OCI-LY3 (cell line): ENCODE data around the gene CABP5.

ENCODE experiments used
- H2AFZ ChIP-seq: fragments of 200-600, 300-600 bp; shearing (Covaris generic); 2 replicates; pipeline ENCODE4 v1.6.0; 2014; ENCODE audit warnings: antibody characterized with exemption, low read depth, low read length
- H3K27ac ChIP-seq: fragments of 200-600, 300-600 bp; sonication (generic); 2 replicates; pipeline ENCODE4 v1.5.1; 2014; ENCODE audit warnings: mild to moderate bottlenecking, low read length, moderate library complexity, mixed read lengths
- H3K27me3 ChIP-seq: fragments of 200-600, 300-600 bp; sonication (generic); 2 replicates; pipeline ENCODE4 v1.6.1; 2014; ENCODE audit warnings: low read depth, low read length, mixed read lengths
- H3K36me3 ChIP-seq: fragments of 200-600, 300-600 bp; sonication (generic); replicated peaks from 2 replicates; pipeline ENCODE3; 2014; ENCODE audit warnings: low read depth, low read length, mixed read lengths
- H3K4me1 ChIP-seq: fragments of 300-600, 200-600 bp; sonication (generic); 2 replicates; pipeline ENCODE4 v1.6.1; 2014; ENCODE audit warnings: low read length, mixed read lengths
- H3K4me2 ChIP-seq: fragments of 200-600, 300-600 bp; sonication (generic); 2 replicates; pipeline ENCODE4 v1.6.1; 2014; ENCODE audit warnings: low read length, mixed read lengths
- H3K4me3 ChIP-seq: fragments of 300-600, 200-600 bp; sonication (generic); 2 replicates; pipeline ENCODE4 v1.5.1; 2014; ENCODE audit warnings: antibody characterized with exemption, mild to moderate bottlenecking, low read length, moderate library complexity
- H3K79me2 ChIP-seq: fragments of 300-600, 200-600 bp; shearing (Covaris generic); 2 replicates; pipeline ENCODE4 v1.6.1; 2014; ENCODE audit warnings: mild to moderate bottlenecking, low read length, mixed read lengths
- H3K9ac ChIP-seq: fragments of 300-600, 200-600 bp; shearing (Covaris generic); 2 replicates; pipeline ENCODE4 v1.6.0; 2014; ENCODE audit warnings: mild to moderate bottlenecking, low read length, moderate library complexity
- H3K9me3 ChIP-seq: fragments of 200-600, 300-600 bp; shearing (Covaris generic); 2 replicates; pipeline ENCODE4 v1.6.1; 2014; ENCODE audit warnings: low read length, mixed read lengths; ENCODE audit not compliant: insufficient read depth
- H4K20me1 ChIP-seq: fragments of 200-600, 300-600 bp; sonication (generic); 2 replicates; pipeline ENCODE4 v1.6.1; 2016; ENCODE audit warnings: low read length, mixed read lengths; ENCODE audit not compliant: insufficient read depth
- EZH2phosphoT487 ChIP-seq: fragments of 200-600 bp; shearing (Covaris generic); IDR thresholded peaks from 2 replicates; pipeline ENCODE4 v1.6.1; 2018; ENCODE audit warnings: antibody characterized with exemption, mixed run types, low read depth
- TF ChIP-seq, protein P1 (sequence below): fragments of 200-600, 300-600 bp; sonication (generic); IDR thresholded peaks from 2 replicates; pipeline ENCODE4 v1.5.1; 2014; ENCODE audit warnings: antibody characterized with exemption, low read length, low read depth

The CABP5 gene

DNA sequence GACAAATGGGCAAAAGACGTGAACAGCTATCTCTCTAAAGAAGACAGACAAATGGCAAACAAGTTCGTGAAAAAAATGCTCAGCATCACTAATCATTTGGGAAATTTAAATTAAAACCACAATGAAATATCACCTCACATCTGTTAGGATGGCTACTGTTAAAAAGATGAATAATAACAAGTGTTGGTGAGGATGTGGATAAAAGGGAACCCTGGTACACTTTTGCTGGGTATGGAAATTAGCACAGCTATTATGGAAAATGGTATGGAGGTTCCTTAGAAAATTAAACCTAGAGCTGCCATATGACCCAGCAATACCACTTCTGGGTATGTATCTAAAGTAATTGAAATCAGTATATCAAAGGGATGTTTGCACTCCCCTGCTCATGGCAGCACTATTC is 7.1 kb downstream of the CABP5 start:
- Histone ChIP-seq H3K4me3 (no peak overlapping the region), H3K36me3 (no peaks in the 10 kb centered on the region), H3K4me1 (peaks cover 4% of the 10 kb centered on the region; the same call in 1 of the 2 replicates), H3K27me3 (peaks cover 19% of the 10 kb centered on the region), H3K79me2 (no peaks in the 10 kb centered on the region), H4K20me1 (no peaks in the 10 kb centered on the region), H3K9ac (no peak overlapping the region), H3K9me3 (peaks cover 6% of the 10 kb centered on the region), H3K4me2 (no peak overlapping the region), H2AFZ (no peak overlapping the region), H3K27ac (no peak overlapping the region)
- TF ChIP-seq, protein P1, sequence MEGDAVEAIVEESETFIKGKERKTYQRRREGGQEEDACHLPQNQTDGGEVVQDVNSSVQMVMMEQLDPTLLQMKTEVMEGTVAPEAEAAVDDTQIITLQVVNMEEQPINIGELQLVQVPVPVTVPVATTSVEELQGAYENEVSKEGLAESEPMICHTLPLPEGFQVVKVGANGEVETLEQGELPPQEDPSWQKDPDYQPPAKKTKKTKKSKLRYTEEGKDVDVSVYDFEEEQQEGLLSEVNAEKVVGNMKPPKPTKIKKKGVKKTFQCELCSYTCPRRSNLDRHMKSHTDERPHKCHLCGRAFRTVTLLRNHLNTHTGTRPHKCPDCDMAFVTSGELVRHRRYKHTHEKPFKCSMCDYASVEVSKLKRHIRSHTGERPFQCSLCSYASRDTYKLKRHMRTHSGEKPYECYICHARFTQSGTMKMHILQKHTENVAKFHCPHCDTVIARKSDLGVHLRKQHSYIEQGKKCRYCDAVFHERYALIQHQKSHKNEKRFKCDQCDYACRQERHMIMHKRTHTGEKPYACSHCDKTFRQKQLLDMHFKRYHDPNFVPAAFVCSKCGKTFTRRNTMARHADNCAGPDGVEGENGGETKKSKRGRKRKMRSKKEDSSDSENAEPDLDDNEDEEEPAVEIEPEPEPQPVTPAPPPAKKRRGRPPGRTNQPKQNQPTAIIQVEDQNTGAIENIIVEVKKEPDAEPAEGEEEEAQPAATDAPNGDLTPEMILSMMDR: no peak

DNA sequence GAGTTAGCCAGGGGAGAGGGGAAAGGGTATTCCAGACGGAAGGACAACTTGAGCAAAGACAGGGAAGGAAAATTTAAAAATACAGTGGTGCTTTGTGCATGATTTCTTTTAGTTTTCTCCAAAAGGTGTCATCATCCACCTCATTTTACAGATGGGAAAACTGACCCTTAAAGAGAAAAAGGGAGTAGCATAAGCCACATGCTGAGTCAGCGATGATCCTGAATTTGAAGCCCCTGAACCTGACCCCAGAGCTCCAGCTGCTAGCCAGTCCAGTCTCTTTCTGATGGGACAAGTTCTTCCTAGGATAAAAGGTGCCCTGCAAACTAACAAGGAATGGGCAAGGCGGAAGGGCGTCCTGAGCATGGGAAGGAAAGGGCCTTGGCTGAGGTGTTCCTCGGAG is 10.3 kb downstream of the CABP5 start:
- H3K4me3 ChIP-seq: no peak overlapping the region
- H4K20me1 ChIP-seq: no peaks in the 10 kb centered on the region
- peaks cover 6% of the 10 kb centered on the region for H3K9me3 ChIP-seq
- H3K79me2 ChIP-seq: no peaks in the 10 kb centered on the region
- no peaks in the 10 kb centered on the region for H3K36me3 ChIP-seq
- H3K4me1 ChIP-seq: no peaks in the 10 kb centered on the region
- no peak overlapping the region for H2AFZ ChIP-seq
- no peak overlapping the region for H3K4me2 ChIP-seq
- TF ChIP-seq, protein P1: no peak
- peaks cover 11% of the 10 kb centered on the region for H3K27me3 ChIP-seq
- no peak overlapping the region for H3K9ac ChIP-seq
- H3K27ac ChIP-seq: no peak overlapping the region

DNA sequence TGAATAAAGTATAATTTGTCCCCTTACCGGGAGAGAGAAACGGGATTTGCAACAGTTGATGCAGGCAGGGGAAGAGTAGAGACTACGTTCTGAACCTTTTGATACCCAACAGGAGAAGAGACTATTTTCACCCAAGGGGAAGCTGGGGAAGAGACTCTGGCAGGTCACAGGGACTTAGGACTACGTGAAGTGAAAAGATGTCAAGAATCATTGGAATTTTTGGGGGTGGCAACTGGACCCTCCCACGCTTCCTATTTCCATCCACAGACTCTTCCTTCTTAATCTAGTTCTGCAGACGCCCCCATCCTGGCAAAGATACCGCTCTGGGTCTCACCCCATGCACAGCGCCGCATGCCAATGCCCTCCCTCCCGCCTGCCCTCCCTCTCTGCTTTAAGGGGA is 13.8 kb downstream of the CABP5 start:
- no peaks in the 10 kb centered on the region for H3K36me3 ChIP-seq
- no peaks in the 10 kb centered on the region for H3K4me1 ChIP-seq
- H3K9ac ChIP-seq: no peak overlapping the region
- H4K20me1 ChIP-seq: no peaks in the 10 kb centered on the region
- no peak for TF ChIP-seq EZH2phosphoT487
- TF ChIP-seq, protein P1: no peak
- no peak overlapping the region for H3K27ac ChIP-seq
- H3K4me3 ChIP-seq: no peak overlapping the region
- H3K27me3 ChIP-seq: peaks cover 18% of the 10 kb centered on the region
- no peaks in the 10 kb centered on the region for H3K9me3 ChIP-seq
- H2AFZ ChIP-seq: no peak overlapping the region
- H3K4me2 ChIP-seq: no peak overlapping the region
- H3K79me2 ChIP-seq: no peaks in the 10 kb centered on the region

DNA sequence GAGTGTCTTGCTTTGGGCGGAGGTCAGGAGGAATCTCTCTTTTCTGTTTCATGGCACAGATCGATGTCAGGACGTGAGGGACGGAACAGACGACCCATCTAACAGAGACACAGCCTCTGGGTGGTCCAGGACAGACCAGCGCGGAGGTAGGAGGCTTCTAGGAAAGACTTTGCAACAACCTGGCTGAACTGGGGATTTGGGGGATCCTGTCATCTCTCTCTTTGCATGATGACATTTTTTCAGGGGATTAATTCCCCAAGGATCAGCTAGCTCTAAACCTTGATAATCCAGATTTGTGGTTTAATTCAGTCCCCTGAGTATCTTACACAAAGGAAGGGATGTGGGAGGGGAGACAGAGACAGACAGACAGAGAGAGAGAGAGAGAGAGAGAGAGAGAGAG is 14.4 kb downstream of the CABP5 start:
- no peak overlapping the region for H3K27ac ChIP-seq

More for the DNA sequence above, 14.4 kb downstream of the CABP5 start:
- Histone ChIP-seq H3K36me3 (no peaks in the 10 kb centered on the region), H2AFZ (no peak overlapping the region), H3K27me3 (peaks cover 25% of the 10 kb centered on the region), H3K79me2 (no peaks in the 10 kb centered on the region), H4K20me1 (no peaks in the 10 kb centered on the region), H3K9me3 (no peaks in the 10 kb centered on the region), H3K4me2 (no peak overlapping the region), H3K9ac (no peak overlapping the region), H3K4me3 (no peak overlapping the region), H3K4me1 (no peaks in the 10 kb centered on the region)
- TF ChIP-seq, protein P1: no peak
- TF ChIP-seq EZH2phosphoT487: no peak
